Choroid plexus epithelial cell (primary cell): ENCODE results near the gene SRP68.

Experiments
- DNase-seq: peaks from one replicate; pipeline ENCODE4 v3.0.0-alpha.2; 2010; ENCODE audit warnings: low read depth
- H3K4me3 ChIP-seq: 2 replicates; pipeline ENCODE4 v1.5.1; 2011; ENCODE audit warnings: low read depth, mild to moderate bottlenecking, control low read depth, low read length, moderate library complexity
- CTCF ChIP-seq: conservative IDR thresholded peaks from 2 replicates; pipeline ENCODE4 v1.5.1; 2011; ENCODE audit warnings: low read depth, mild to moderate bottlenecking, control low read depth, inconsistent platforms, low read length, moderate library complexity

Gene SRP68

GRCh38 chr17:76009969-76010661 lies 62.2 kb downstream of the SRP68 start:
- no peak for DNase-seq
- H3K4me3 ChIP-seq: no peak overlapping the region
- TF ChIP-seq CTCF: no peak

GRCh38 chr17:76009447-76009846 lies 62.9 kb downstream of the SRP68 start:
- H3K4me3 ChIP-seq: no peak overlapping the region
- DNase-seq: no peak
- no peak for TF ChIP-seq CTCF

GRCh38 chr17:76008630-76009425 lies 63.5 kb downstream of the SRP68 start:
- H3K4me3 ChIP-seq: no peak overlapping the region

GRCh38 chr17:76008208-76008607 lies 64.1 kb downstream of the SRP68 start:
- no peak for TF ChIP-seq CTCF
- no peak for DNase-seq
- H3K4me3 ChIP-seq: no peak overlapping the region

More at GRCh38 chr17:76008630-76009425, 63.5 kb downstream of the SRP68 start:
- TF ChIP-seq CTCF: no peak
- DNase-seq: no peak

GRCh38 chr17:76007850-76008165 lies 64.5 kb downstream of the SRP68 start:
- no peak for DNase-seq
- H3K4me3 ChIP-seq: no peak overlapping the region
- TF ChIP-seq CTCF: no peak

- H3K4me3 ChIP-seq: no peak overlapping the region
- no peak for DNase-seq
- no peak for TF ChIP-seq CTCF
These were observed 65.0 kb downstream of the SRP68 start for GRCh38 chr17:76007131-76007849.
